BLaER1 treated with 17β-estradiol and CSF1 and Interleukin-3, amounts not matched to agents 10 nM and 100 nM (cell line): ENCODE measurements around the gene FERMT3.
A peak's percentile ranks its signal among the peaks of the same experiment; 100 is the strongest.

Source experiments
- H3K27ac ChIP-seq, 11 experiments: shearing (Covaris generic); formaldehyde crosslinking; 2 replicates each; pipeline ENCODE4 v1.8.1; 2022
- H3K27me3 ChIP-seq, 11 experiments: shearing (Covaris generic); formaldehyde crosslinking; 2 replicates each; pipeline ENCODE4 v1.8.1; 2022
- H3K36me3 ChIP-seq, 11 experiments: shearing (Covaris generic); formaldehyde crosslinking; 2 replicates each; pipeline ENCODE4 v1.8.1; 2022
- H3K4me1 ChIP-seq, 10 experiments: shearing (Covaris generic); formaldehyde crosslinking; 2 replicates each; pipeline ENCODE4 v1.8.1; 2022
- H3K4me2 ChIP-seq, 11 experiments: shearing (Covaris generic); formaldehyde crosslinking; 2 replicates each; pipeline ENCODE4 v1.8.1; 2022
- H3K4me3 ChIP-seq, 10 experiments: shearing (Covaris generic); formaldehyde crosslinking; 2 replicates each; pipeline ENCODE4 v1.8.1; 2022
- H3K9ac ChIP-seq, 11 experiments: shearing (Covaris generic); formaldehyde crosslinking; 2 replicates each; pipeline ENCODE4 v1.8.1; 2022
- H3K9me3 ChIP-seq, 11 experiments: shearing (Covaris generic); formaldehyde crosslinking; replicated peaks in 1 of 11; 2 replicates each; pipeline ENCODE4 v1.8.1; 2022
- H4K20me1 ChIP-seq, 11 experiments: shearing (Covaris generic); formaldehyde crosslinking; 2 replicates each; pipeline ENCODE4 v1.8.1; 2022
- Cebpa-rat ChIP-seq, 11 experiments: shearing (Covaris generic); IDR thresholded peaks; 2 replicates each; pipeline ENCODE4 v1.8.1; 2022

FERMT3 gene

DNA sequence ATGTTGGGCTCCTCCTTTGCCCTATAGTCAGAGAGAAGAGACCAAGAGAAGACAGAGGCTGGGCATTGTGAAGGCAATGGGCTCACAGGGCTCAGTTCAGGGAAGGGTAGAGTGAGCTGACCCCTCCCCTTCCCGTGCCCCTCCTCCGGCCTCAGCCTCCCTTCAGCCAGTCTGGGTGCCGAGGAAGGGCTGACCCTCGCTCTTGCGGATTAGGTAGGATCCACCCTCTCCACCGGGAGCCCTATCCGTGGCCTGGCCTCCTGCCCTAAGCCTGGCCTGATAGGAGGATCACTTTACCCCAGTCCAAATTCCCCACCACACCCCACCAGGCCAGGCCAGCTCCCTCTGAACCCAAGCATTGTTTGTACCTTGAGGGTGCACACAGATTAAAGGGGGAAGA is 42.1 kb downstream of the FERMT3 start:
- peaks cover 53 to 82% (median 77%) of the 10 kb centered on the region in 10 experiments for H3K4me1 ChIP-seq
- no peak overlapping the region for H3K4me3 ChIP-seq
- H4K20me1 ChIP-seq: peaks cover 10 to 44% (median 32%) of the 10 kb centered on the region in 11 experiments; a peak in 21 of 22 replicates
- H3K36me3 ChIP-seq: peaks cover 8 to 18% (median 15%) of the 10 kb centered on the region in 11 experiments
- H3K27ac ChIP-seq: peak overlapping the region in 5 of 11 experiments; percentile 65 to 95 (median 71); a peak in 8 of 22 replicates
- no peaks in the 10 kb centered on the region for H3K9me3 ChIP-seq
- H3K4me2 ChIP-seq: peak overlapping the region in 10 of 11 experiments; percentile 92 to 100 (median 99); a peak in 19 of 22 replicates
- peak overlapping the region in 6 of 11 experiments; percentile 4 to 95 (median 80); a peak in 9 of 22 replicates for H3K9ac ChIP-seq
- no peaks in the 10 kb centered on the region for H3K27me3 ChIP-seq
- no peak for TF ChIP-seq Cebpa-rat (IDR thresholded peaks at IDR 0.05)

DNA sequence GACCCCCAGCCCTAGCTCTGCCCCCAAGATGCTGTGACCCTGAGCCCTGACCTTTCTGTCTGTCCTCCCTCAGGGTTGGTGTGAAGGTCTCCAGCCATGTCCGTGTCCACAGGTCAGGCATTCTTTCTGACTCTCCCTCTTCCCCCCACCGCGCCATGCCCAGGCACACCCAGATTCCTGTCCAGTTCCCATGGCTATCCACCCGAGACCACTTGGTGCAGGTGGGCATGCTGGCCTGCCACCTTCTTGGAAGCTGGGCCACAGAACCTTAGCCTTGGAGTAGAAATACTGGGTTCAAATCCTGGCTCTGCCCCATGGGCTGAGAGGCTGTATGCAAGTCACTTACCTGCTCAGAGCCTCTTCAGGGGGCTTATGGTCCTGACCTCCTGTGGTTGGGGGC is 42.5 kb downstream of the FERMT3 start:
- Histone ChIP-seq H3K9me3 (no peaks in the 10 kb centered on the region), H3K4me3 (peak overlapping the region in 1 of 10 experiments; percentile 8; a peak in 1 of 20 replicates), H3K27me3 (no peaks in the 10 kb centered on the region), H3K4me2 (peak overlapping the region; percentile 92 to 100 (median 99); a peak in 20 of 22 replicates), H3K4me1 (peaks cover 53 to 82% (median 77%) of the 10 kb centered on the region in 10 experiments), H3K36me3 (peaks cover 4 to 15% (median 12%) of the 10 kb centered on the region in 11 experiments; a peak in 21 of 22 replicates), H4K20me1 (peaks cover 13 to 44% (median 32%) of the 10 kb centered on the region in 11 experiments; a peak in 21 of 22 replicates), H3K27ac (peak overlapping the region in 6 of 11 experiments; percentile 28 to 95 (median 70); a peak in 10 of 22 replicates), H3K9ac (peak overlapping the region in 8 of 11 experiments; percentile 4 to 95 (median 84); a peak in 11 of 22 replicates)
- TF ChIP-seq Cebpa-rat (IDR thresholded peaks at IDR 0.05): no peak

DNA sequence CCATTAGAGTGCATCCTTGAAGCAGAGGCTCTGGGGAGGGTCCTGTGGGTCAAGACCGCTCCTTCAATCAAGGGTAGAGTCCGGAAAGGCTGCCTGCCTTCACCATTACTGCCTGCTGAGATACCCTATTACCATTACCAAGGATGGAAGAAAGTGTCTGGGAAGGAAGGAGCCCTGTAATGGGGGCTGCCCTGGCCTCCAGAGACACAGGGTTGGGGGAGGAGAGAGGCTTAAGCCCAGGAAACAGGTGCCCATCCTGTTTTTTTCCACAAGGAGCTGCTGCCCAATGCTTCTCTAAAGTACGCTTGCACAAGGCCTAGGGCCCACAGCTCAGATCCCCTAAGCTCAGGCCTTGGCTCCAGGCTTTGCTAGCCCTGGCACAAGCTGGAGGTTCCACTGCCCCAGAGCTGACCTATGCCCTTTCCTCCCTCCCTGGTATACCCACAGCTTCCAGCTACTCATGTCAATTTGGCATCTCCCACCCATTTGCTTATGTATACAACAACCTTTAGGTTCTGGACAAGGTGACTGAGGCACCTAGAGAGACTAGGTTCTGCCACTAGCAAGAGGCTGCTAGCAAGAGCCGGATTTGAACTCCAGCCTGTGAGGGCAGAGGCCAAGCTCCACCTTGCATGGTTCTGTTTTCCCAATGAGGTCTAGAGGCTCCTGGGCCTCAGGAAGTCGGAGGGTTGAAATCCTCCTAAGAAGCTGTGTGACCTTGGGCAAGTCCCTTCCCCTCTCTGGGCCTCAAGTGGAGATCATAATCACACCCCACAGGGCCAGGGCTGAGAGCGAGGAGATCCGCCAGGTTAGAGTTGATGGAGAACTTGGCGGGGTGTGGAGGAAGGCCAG is 43.3 kb downstream of the FERMT3 start:
- Histone ChIP-seq H4K20me1 (peaks cover 20 to 44% (median 31%) of the 10 kb centered on the region in 11 experiments; a peak in 21 of 22 replicates), H3K27me3 (no peaks in the 10 kb centered on the region), H3K4me1 (peaks cover 51 to 78% (median 73%) of the 10 kb centered on the region in 10 experiments), H3K36me3 (peaks cover 6 to 15% (median 11%) of the 10 kb centered on the region in 11 experiments; a peak in 21 of 22 replicates), H3K9ac (peak overlapping the region in 9 of 11 experiments; percentile 4 to 95 (median 84); a peak in 14 of 22 replicates), H3K9me3 (no peaks in the 10 kb centered on the region), H3K27ac (peak overlapping the region in 7 of 11 experiments; percentile 6 to 95 (median 71); a peak in 12 of 22 replicates), H3K4me3 (peak overlapping the region in 2 of 10 experiments; percentile 8 to 95; a peak in 3 of 20 replicates), H3K4me2 (peak overlapping the region; percentile 92 to 100 (median 99))
- no peak for TF ChIP-seq Cebpa-rat (IDR thresholded peaks at IDR 0.05)

DNA sequence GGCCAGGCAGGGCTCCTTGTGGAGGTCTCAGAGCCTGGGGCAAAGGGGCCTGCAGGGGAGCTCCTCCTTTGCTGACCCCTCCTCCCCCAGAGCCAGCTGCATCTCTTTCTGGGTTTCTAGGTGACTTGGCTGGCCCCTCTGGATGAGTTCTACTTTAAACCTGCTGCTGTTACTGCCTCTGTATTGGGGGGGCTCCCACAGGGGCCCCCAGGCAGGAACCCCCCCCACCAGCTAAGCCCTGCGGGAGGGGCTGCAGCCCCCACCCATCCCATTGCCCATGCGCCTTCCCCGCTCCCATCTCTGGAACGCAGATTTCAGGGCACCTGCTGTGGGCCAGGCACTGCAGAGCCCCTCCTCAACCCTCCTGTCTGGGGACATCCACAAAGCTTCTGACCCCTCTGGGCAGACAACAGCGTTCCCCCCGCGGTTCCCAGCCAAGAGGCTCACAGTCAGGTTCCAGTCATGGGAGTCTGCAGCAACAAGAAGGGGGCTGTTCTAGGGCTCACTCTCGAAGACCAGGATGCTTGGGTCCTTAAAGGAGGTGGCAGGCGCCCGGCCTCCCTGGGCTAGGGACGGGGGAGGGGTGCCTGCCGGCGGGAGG is 44.0 kb downstream of the FERMT3 start:
- Histone ChIP-seq H3K36me3 (peaks cover 13 to 21% (median 15%) of the 10 kb centered on the region in 11 experiments), H3K4me1 (peaks cover 46 to 72% (median 68%) of the 10 kb centered on the region in 10 experiments), H4K20me1 (peaks cover 21 to 40% (median 27%) of the 10 kb centered on the region in 11 experiments; a peak in 21 of 22 replicates), H3K27ac (peak overlapping the region in 8 of 11 experiments; percentile 42 to 95 (median 73); a peak in 13 of 22 replicates), H3K9ac (peak overlapping the region; percentile 75 to 95 (median 85)), H3K9me3 (no peaks in the 10 kb centered on the region), H3K4me2 (peak overlapping the region; percentile 92 to 100 (median 99)), H3K27me3 (no peaks in the 10 kb centered on the region), H3K4me3 (peak overlapping the region; percentile 71 to 96 (median 90))
- no peak for TF ChIP-seq Cebpa-rat (IDR thresholded peaks at IDR 0.05)

DNA sequence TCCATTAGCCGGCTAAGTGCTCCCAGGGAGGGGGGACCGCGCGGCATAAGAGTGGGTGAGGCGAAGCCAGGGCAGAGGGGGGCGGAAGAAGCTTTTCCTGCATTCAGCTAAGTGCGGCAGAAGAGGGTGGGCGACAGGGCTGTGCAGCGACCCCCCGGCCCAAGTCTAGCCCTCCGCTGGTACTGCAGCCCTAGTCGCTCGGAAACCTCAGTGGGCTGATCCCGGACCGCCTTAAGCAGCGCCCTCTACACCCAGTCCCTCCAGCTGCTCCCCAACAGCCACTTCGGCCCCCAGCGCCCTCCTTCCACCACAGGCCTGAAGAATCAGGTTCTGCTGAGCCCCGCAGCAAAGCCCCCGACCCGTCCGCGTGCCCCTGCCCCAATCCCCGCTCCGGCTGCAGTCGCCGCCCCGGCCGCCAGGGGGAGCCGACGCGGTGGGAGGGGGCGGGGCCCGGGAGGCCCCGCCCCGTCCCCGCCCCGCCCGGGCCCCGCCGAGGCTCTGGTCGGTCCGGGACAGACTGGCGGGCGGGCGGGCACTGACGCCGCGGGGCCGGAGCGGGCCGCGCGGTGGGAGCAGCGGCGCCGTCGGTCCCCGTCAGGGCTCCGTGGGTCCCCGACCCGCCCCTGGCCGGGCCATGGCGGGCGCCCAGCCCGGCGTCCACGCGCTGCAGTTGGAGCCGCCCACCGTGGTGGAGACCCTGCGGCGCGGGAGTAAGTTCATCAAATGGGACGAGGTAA is 44.7 kb downstream of the FERMT3 start, which contains the start of gene PLCB3:
TSS of gene PLCB3 (plus strand) at position 515 of the 737 bp plus-strand sequence. CDS start at position 635, 120 bp downstream.
- peak within 1 kb of the TSS; percentile 92 to 100 (median 99) for H3K4me2 ChIP-seq
- peak within 1 kb of the TSS; percentile 71 to 96 (median 90) for H3K4me3 ChIP-seq
- peaks cover 46 to 72% (median 68%) of the 10 kb centered on the region in 10 experiments for H3K4me1 ChIP-seq
- no peak for TF ChIP-seq Cebpa-rat (IDR thresholded peaks at IDR 0.05)
- H3K9ac ChIP-seq: peak within 1 kb of the TSS; percentile 75 to 95 (median 85)
- no peaks in the 10 kb centered on the region for H3K9me3 ChIP-seq
- H4K20me1 ChIP-seq: peaks cover 17 to 38% (median 25%) of the 10 kb centered on the region in 11 experiments; a peak in 19 of 22 replicates
- peaks cover 19 to 27% (median 21%) of the 10 kb centered on the region in 11 experiments for H3K36me3 ChIP-seq
- H3K27me3 ChIP-seq: no peaks in the 10 kb centered on the region
- H3K27ac ChIP-seq: peak within 1 kb of the TSS; percentile 23 to 95 (median 71); a peak in 21 of 22 replicates

DNA sequence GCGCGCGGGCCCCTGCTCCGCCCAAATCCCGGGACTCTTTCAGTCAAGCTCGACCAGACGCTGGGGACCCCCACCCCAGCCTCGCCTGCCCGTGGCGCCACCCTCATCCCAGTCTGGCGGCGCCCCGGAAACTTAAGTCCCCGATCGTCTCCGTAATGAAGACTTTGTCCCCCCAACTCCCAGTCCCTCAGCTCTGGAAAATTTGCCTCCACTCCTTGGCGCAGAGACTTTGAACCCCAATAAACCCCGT is 45.2 kb downstream of the FERMT3 start:
- Histone ChIP-seq H4K20me1 (peaks cover 17 to 42% (median 28%) of the 10 kb centered on the region in 11 experiments; a peak in 19 of 22 replicates), H3K4me1 (peaks cover 46 to 72% (median 68%) of the 10 kb centered on the region in 10 experiments), H3K4me2 (peak overlapping the region; percentile 92 to 100 (median 99)), H3K9me3 (no peaks in the 10 kb centered on the region), H3K4me3 (peak overlapping the region; percentile 71 to 96 (median 90)), H3K27me3 (no peaks in the 10 kb centered on the region), H3K9ac (peak overlapping the region; percentile 75 to 95 (median 85)), H3K36me3 (peaks cover 24 to 32% (median 26%) of the 10 kb centered on the region in 11 experiments), H3K27ac (peak overlapping the region; percentile 23 to 95 (median 71); a peak in 21 of 22 replicates)
- TF ChIP-seq Cebpa-rat (IDR thresholded peaks at IDR 0.05): no peak

DNA sequence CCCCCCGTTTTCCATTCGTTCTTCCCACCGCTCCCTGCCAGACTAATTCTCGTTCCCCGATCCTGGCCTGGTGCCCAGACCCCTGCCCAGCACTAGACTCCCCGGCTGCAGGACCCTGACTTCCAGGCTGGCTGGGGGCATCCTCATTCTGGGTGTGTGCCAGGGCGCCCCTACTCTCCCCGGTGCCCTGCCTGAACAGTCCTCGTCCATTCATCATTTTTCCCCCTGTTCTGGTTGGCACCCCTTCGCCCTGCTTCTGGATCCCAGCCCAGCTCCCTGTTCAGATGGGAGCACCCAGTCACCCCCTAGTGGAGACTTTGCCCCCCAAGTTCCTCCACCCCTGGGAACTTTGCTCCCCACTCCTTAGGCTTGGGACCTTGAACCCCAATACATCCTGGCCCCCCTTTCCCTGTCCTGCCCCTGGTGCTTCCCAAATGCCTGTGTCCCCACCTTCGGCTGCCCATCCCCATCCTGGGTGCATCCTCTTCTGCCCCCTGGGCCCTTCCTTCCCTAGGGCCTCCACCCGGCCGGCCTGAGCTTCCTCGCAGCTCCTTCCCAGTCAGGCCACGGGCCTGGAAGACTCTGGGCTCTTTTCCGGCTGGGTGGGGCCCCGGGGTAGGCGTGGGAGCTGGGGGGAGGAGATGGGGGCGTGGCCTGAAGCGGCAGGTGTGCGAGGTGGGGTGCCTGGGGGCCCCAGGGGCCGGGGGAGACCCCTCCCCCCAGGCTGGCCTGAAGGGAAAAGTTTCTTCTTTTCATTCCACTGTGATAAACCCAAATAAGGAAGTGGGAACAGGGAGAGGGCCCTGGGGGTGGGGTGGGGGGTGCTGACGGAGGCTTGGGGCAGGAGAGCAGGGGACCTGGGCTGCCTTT is 45.7 kb downstream of the FERMT3 start:
- no peak for TF ChIP-seq Cebpa-rat (IDR thresholded peaks at IDR 0.05)
- peak overlapping the region; percentile 23 to 95 (median 71); a peak in 21 of 22 replicates for H3K27ac ChIP-seq
- peaks cover 46 to 69% (median 64%) of the 10 kb centered on the region in 10 experiments for H3K4me1 ChIP-seq
- peak overlapping the region; percentile 92 to 100 (median 99) for H3K4me2 ChIP-seq
- H3K27me3 ChIP-seq: no peaks in the 10 kb centered on the region
- H3K9me3 ChIP-seq: no peaks in the 10 kb centered on the region
- H3K4me3 ChIP-seq: peak overlapping the region; percentile 71 to 96 (median 90)
- peak overlapping the region; percentile 75 to 95 (median 85) for H3K9ac ChIP-seq
- peaks cover 30 to 38% (median 32%) of the 10 kb centered on the region in 11 experiments for H3K36me3 ChIP-seq
- peaks cover 17 to 47% (median 28%) of the 10 kb centered on the region in 11 experiments; a peak in 19 of 22 replicates for H4K20me1 ChIP-seq
